OCI-LY7 (cell line): ENCODE results near the gene GGCT. TPM values are rescaled to one million over a fixed set of nuclear protein-coding genes. Genes with fewer than 3 reads are reported as not detected.

Experiments used
- Bru-seq: library from RNA; stranded (reverse); fragments of 400-500 nt; gene quantifications from one replicate; lab custom pipeline; 2021; lab: Mats Ljungman, UMichigan
- BruChase-seq, 2 experiments: library from RNA; stranded (reverse); fragments of 400-500 nt; gene quantifications; one replicate each; lab custom pipeline; 2021; lab: Mats Ljungman, UMichigan
- BruUV-seq: library from RNA; stranded (reverse); fragments of 400-500 nt; replicated peaks from 2 replicates; lab custom pipeline; 2021; lab: Mats Ljungman, UMichigan
- CTCF ChIA-PET: fragments of 300-600 bp; sonication (Branson Sonifier 250); formaldehyde crosslinking; loops from one replicate; lab custom pipeline; 2022; ENCODE audit warnings: antibody characterized with exemption; ENCODE audit not compliant: unreplicated experiment; lab: Charles Lee
- POLR2A ChIA-PET: fragments of 300-600 bp; sonication (Branson Sonifier 250); formaldehyde crosslinking; loops from one replicate; lab custom pipeline; 2022; ENCODE audit warnings: antibody characterized with exemption; lab: Charles Lee
- DNase-seq: peaks from one replicate; pipeline ENCODE4 v3.0.0-alpha.2; 2015; ENCODE audit warnings: low spot score
- H2AFZ ChIP-seq: fragments of 200-600 bp; sonication (generic), shearing (Covaris generic); 2 replicates; pipeline ENCODE4 v1.6.1; 2014; ENCODE audit warnings: mild to moderate bottlenecking, antibody characterized with exemption, low read length, moderate library complexity
- H3K27ac ChIP-seq: fragments of 200-600 bp; sonication (generic); 2 replicates; pipeline ENCODE4 v1.5.1; 2014; ENCODE audit warnings: mixed run types, low read depth, mild to moderate bottlenecking, moderate library complexity, low read length, inconsistent platforms; ENCODE audit not compliant: poor library complexity, severe bottlenecking
- H3K36me3 ChIP-seq: fragments of 200-600 bp; sonication (generic); 2 replicates; pipeline ENCODE4 v1.6.1; 2014; ENCODE audit warnings: mild to moderate bottlenecking, antibody characterized with exemption, low read length, moderate library complexity, mixed read lengths; ENCODE audit not compliant: insufficient read depth
- H3K4me1 ChIP-seq: fragments of 200-600 bp; sonication (generic); 2 replicates; pipeline ENCODE4 v1.5.1; 2014; ENCODE audit warnings: mild to moderate bottlenecking, low read length; ENCODE audit not compliant: insufficient read depth, poor library complexity, severe bottlenecking
- H3K4me2 ChIP-seq: fragments of 200-600 bp; sonication (generic); 2 replicates; pipeline ENCODE4 v1.6.1; 2014; ENCODE audit warnings: mild to moderate bottlenecking, low read length
- H3K4me3 ChIP-seq: fragments of 200-600 bp; sonication (generic); 2 replicates; pipeline ENCODE4 v1.5.1; 2014; ENCODE audit warnings: mild to moderate bottlenecking, low read depth, low read length; ENCODE audit not compliant: poor library complexity, severe bottlenecking
- H3K79me2 ChIP-seq: fragments of 200-600 bp; sonication (generic); 2 replicates; pipeline ENCODE4 v1.6.1; 2016; ENCODE audit warnings: low read depth, mild to moderate bottlenecking, low read length, moderate library complexity, mixed read lengths; ENCODE audit not compliant: insufficient read depth
- H3K9me2 ChIP-seq: fragments of 200-600 bp; sonication (generic); 2 replicates; pipeline ENCODE4 v1.6.1; 2016; ENCODE audit warnings: mild to moderate bottlenecking, low read length, mixed read lengths; ENCODE audit not compliant: insufficient read depth
- H3K9me3 ChIP-seq: fragments of 200-600 bp; sonication (generic); 2 replicates; pipeline ENCODE4 v1.6.1; 2014; ENCODE audit warnings: mild to moderate bottlenecking, mixed run types, low read length, mixed read lengths
- H4K20me1 ChIP-seq: fragments of 200-600 bp; sonication (generic); 2 replicates; pipeline ENCODE4 v1.6.1; 2014; ENCODE audit warnings: mild to moderate bottlenecking, antibody characterized with exemption, low read length, moderate library complexity, mixed read lengths; ENCODE audit not compliant: insufficient read depth
- CTCF ChIP-seq: fragments of 200-600 bp; sonication (generic); conservative IDR thresholded peaks from 2 replicates; pipeline ENCODE4 v1.5.1; 2014; ENCODE audit warnings: mild to moderate bottlenecking, antibody characterized with exemption, low read length, moderate library complexity, mixed read lengths
- EZH2phosphoT487 ChIP-seq: fragments of 200-600 bp; sonication (generic); IDR thresholded peaks from 2 replicates; pipeline ENCODE4 v1.6.1; 2018; ENCODE audit warnings: low read depth, borderline replicate concordance, mild to moderate bottlenecking, mixed run types, antibody characterized with exemption, low read length, moderate library complexity, mixed read lengths
- intact Hi-C: fragments of 100-400 bp; cut with micrococcal nuclease; formaldehyde crosslinking; loops from one replicate; pipeline ENCODE4 v1.10.0; 2022; ENCODE audit not compliant: unreplicated experiment
- long read RNA-seq: library from polyadenylated mRNA; stranded (forward); transcript quantifications from one replicate; pipeline ENCODE4 v2.0.0, GENCODE V29; 2022
- total RNA-seq, 2 experiments: library from RNA; depleted of rRNA in 1 of 2; stranded (reverse); fragments of >200 nt in 1 of 2; shearing (Covaris generic) in 1 of 2; gene quantifications; 2 replicates each; pipeline ENCODE4 v1.2.3, GENCODE V29; 2014 to 2022

Gene GGCT, protein sequence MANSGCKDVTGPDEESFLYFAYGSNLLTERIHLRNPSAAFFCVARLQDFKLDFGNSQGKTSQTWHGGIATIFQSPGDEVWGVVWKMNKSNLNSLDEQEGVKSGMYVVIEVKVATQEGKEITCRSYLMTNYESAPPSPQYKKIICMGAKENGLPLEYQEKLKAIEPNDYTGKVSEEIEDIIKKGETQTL
- total RNA-seq (2014; rRNA removed; shearing (Covaris generic)) (70.3 and 81.7 TPM in 2 replicates), total RNA-seq (2022) (81.3 and 84.5 TPM in 2 replicates), Bru-seq, nascent RNA (percentile 93 among the genes with signal in this experiment), BruChase-seq, experiment 1, labeled RNA remaining after a 6-hour chase (percentile 99 among the genes with signal in this experiment), BruChase-seq, experiment 2, labeled RNA remaining after a 2-hour chase (percentile 97 among the genes with signal in this experiment)
- long read RNA-seq, transcript GGCT-207 (3 exons, 1,012 nt) = minor isoform, 33 of 121 reads
- long read RNA-seq, transcript GGCT-202 (4 exons, 1,173 nt) = major isoform, 75 of 121 reads
- long read RNA-seq, partial matches to known transcripts = 2 of 121 reads
- long read RNA-seq, other reads (novel, unspliced or antisense) = 6 of 121 reads

DNA sequence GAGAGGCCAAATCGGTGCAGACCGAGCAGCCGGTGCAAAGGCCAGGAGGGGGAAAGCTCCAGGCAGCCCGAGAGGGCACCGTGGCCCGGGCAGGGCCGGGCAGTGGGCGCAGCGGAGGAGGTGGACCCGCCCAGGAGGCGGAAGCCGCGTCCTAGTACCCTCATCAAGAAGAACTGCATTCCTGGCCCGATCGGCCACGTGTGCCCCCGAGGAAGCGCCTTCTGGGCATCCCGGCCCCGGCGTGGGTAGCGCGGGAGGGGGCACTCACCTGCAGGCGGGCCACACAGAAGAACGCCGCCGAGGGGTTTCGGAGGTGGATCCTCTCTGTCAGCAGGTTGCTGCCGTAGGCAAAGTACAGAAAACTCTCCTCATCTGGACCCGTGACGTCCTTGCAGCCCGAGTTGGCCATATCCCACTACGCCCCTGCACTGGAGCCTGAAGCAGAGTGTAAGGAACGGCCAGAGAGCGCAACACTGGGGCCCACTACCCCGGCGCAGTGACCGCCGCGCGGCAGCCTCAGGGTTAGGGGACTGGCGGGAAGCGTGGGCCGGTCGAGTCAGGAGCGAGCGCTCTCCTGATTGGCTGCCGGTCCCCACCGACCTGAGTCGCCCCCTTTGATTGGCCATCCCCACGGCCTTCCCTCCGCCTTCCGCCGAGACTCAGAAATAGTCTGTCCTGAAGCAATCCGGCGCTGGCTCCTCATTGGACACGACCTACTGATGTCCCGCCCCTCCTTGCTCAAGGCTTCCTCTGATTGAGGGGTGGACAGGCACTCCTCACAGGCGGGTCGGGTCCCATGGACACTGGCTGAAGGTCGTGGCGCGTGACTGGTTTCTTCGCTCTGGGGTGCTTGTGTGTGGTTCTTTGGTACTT, at the start of gene GGCT:
Gene GGCT (minus strand): TSS at position 529 of the 873 bp plus-strand sequence. CDS start 120 bp downstream, at position 409.
- POLR2A ChIA-PET = interaction anchor here (0.6 to 1.9 kb wide), 3 partner anchors 27 to 301 kb away, joined by 3 to 6 read pairs (median 4); partner anchors contain the start of gene NOD1
- peaks cover 10% of the 10 kb centered on the region for H4K20me1 ChIP-seq
- H2AFZ ChIP-seq = peak within 1 kb of the TSS; percentile 68
- peaks cover 49% of the 10 kb centered on the region for H3K79me2 ChIP-seq
- H3K4me1 ChIP-seq = peaks cover 22% of the 10 kb centered on the region
- peaks cover 26% of the 10 kb centered on the region for H3K36me3 ChIP-seq
- no peaks in the 10 kb centered on the region for H3K9me2 ChIP-seq
- peaks cover 11% of the 10 kb centered on the region; the same call in 1 of the 2 replicates for H3K9me3 ChIP-seq
- CTCF ChIA-PET = no interaction called here
- H3K27ac ChIP-seq = peak within 1 kb of the TSS; percentile 34
- intact Hi-C loops = loop anchor here (2.0 kb wide), 2 partner anchors 26 to 228 kb away; partner anchors contain the start of gene NOD1
- peak; percentile 99 for DNase-seq
- peak within 1 kb of the TSS; percentile 89 for H3K4me2 ChIP-seq
- BruUV-seq = no TSS peak
- H3K4me3 ChIP-seq = peak within 1 kb of the TSS; percentile 84
- TF ChIP-seq EZH2phosphoT487 (no peak), CTCF (no peak)

GRCh38 chr7:30553546-30553945, 48.9 kb upstream of the GGCT start:
- peaks cover 7% of the 10 kb centered on the region for H3K4me1 ChIP-seq
- no peak for TF ChIP-seq EZH2phosphoT487
- no peak for TF ChIP-seq CTCF
- H3K9me2 ChIP-seq = no peaks in the 10 kb centered on the region
- H3K4me3 ChIP-seq = no peak overlapping the region
- no peaks in the 10 kb centered on the region for H3K79me2 ChIP-seq
- ChIA-PET CTCF (no interaction called here), POLR2A (interaction anchor here (0.7 kb wide), 1 partner anchor 279 kb away, joined by 3 read pairs; no protein-coding TSS in a partner anchor)
- H4K20me1 ChIP-seq = no peaks in the 10 kb centered on the region
- intact Hi-C loops = no loop called here
- no peak overlapping the region for H2AFZ ChIP-seq
- BruUV-seq = no TSS peak
- no peak for DNase-seq
- no peaks in the 10 kb centered on the region for H3K36me3 ChIP-seq
- no peaks in the 10 kb centered on the region for H3K9me3 ChIP-seq
- H3K27ac ChIP-seq = no peak overlapping the region
- no peak overlapping the region for H3K4me2 ChIP-seq
